ENCODE results near the gene CRTAC1. TPM values are rescaled to one million over a fixed set of nuclear protein-coding genes. Genes with fewer than 3 reads are reported as not detected.

The CRTAC1 gene
- total RNA-seq, 1 donor from 2014 or later, result 2.3 TPM

DNA sequence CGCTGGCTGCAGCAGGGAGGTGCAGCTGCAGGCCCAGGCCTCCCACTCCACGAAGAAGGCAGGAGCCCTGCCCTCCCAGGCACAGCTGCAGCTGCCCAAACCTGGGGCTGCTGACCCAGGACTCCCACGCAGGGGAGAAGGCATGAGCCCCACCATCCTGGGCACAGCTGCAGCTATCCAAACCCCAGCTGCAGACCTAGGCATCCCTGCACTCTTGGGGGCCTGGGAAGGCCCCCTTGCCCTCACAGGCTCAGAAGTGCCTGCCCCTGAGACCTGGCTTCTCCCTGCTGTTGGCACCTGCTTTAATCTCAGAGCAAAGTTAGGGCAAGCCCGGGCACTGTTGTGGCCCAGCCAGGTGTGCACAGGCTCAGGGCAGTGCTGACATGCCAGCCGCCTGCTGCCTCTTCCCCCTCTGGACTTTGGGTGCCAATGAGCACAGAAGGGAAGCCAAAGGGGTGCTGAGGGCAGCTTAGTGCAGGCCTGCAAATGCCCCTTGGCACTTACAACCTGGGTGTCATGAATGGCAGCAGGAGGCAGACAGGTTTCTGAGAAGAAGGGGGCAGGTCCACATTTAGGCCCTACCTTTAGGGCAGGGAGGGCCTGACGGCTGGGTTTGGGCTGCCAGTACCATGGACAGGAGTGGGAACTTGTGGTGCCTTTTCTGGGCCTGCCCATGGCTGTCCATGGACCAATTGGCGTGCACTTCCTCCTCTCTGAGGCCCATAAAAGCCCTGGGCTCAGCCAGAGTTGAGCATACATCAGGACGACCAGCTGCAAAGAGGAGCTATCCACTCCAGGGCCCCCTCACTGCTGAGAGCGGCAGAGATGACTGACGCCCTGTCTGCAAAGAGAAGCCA, 31.1 kb downstream of the CRTAC1 start:
- intact Hi-C loops (cut with micrococcal nuclease), result no loop called here
- no peak overlapping the region for H3K27ac ChIP-seq (replicated peaks)
- no peaks in the 10 kb centered on the region for H3K4me1 ChIP-seq
- H3K27me3 ChIP-seq (ENCODE audit: low read depth), result peaks cover 21% of the 10 kb centered on the region
- peaks cover 15% of the 10 kb centered on the region for H3K9me3 ChIP-seq (replicated peaks)
- TF ChIP-seq, protein P1, sequence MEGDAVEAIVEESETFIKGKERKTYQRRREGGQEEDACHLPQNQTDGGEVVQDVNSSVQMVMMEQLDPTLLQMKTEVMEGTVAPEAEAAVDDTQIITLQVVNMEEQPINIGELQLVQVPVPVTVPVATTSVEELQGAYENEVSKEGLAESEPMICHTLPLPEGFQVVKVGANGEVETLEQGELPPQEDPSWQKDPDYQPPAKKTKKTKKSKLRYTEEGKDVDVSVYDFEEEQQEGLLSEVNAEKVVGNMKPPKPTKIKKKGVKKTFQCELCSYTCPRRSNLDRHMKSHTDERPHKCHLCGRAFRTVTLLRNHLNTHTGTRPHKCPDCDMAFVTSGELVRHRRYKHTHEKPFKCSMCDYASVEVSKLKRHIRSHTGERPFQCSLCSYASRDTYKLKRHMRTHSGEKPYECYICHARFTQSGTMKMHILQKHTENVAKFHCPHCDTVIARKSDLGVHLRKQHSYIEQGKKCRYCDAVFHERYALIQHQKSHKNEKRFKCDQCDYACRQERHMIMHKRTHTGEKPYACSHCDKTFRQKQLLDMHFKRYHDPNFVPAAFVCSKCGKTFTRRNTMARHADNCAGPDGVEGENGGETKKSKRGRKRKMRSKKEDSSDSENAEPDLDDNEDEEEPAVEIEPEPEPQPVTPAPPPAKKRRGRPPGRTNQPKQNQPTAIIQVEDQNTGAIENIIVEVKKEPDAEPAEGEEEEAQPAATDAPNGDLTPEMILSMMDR (IDR thresholded peaks at IDR 0.05; ENCODE audit: borderline replicate concordance), result no peak
- no peak for DNase-seq
- H3K36me3 ChIP-seq, result no peaks in the 10 kb centered on the region
- no peak overlapping the region for H3K4me3 ChIP-seq

DNA sequence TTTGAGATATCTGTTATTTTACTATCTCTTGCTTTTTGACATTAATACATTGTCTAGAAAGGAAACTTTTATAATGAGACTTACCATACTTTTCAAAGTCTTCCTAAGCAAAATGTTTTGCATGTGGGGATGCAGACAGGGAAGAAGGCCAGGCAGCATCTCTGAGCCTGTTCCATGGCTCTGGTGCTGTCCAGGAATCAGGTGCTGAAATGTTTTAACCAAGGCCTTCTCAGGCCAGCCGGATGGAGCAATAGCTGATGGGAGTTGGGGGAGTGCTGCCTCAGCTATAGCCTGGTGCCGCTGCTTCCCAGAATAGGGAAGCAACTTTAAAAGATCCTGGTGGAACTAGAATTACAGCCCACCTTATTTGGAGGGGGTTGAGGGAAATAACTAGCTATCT, 38.5 kb downstream of the CRTAC1 start:
- H3K27me3 ChIP-seq (ENCODE audit: low read depth), result peaks cover 34% of the 10 kb centered on the region
- DNase-seq, result no peak
- no peak overlapping the region for H3K27ac ChIP-seq (replicated peaks)
- H3K9me3 ChIP-seq (replicated peaks), result no peaks in the 10 kb centered on the region
- H3K4me3 ChIP-seq, result no peak overlapping the region
- intact Hi-C loops (cut with micrococcal nuclease), result no loop called here
- no peaks in the 10 kb centered on the region for H3K36me3 ChIP-seq
- TF ChIP-seq, protein P1 (IDR thresholded peaks at IDR 0.05; ENCODE audit: borderline replicate concordance), result no peak
- H3K4me1 ChIP-seq, result no peaks in the 10 kb centered on the region

DNA sequence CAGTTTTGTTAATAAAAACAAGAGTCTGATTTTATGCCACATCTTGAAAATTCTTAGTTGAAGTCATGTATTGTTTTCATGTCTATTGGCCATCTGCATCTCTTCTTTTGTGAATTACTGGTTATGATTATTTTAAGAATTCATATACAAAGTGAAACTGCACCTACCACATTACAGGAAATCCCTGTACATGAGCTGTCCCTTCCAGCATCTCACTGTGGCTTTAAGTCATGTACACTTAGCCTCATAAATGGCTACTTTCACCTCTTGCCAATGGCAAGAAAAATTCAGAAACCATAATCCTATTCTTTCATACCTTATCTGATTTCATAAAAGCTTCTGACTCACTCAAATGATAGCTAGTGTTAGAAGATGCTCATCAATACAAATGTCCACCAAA, 48.6 kb downstream of the CRTAC1 start:
- TF ChIP-seq, protein P1 (IDR thresholded peaks at IDR 0.05; ENCODE audit: borderline replicate concordance), result no peak
- H3K36me3 ChIP-seq, result no peaks in the 10 kb centered on the region
- peaks cover 72% of the 10 kb centered on the region for H3K27me3 ChIP-seq (ENCODE audit: low read depth)
- no peak overlapping the region for H3K27ac ChIP-seq (replicated peaks)
- H3K9me3 ChIP-seq (replicated peaks), result no peaks in the 10 kb centered on the region
- DNase-seq, result no peak
- H3K4me1 ChIP-seq, result no peaks in the 10 kb centered on the region
- intact Hi-C loops (cut with micrococcal nuclease), result no loop called here
- H3K4me3 ChIP-seq, result no peak overlapping the region

GRCh38 chr10:97977673-97978072, 52.7 kb downstream of the CRTAC1 start:
- H3K4me1 ChIP-seq, result no peaks in the 10 kb centered on the region
- peaks cover 100% of the 10 kb centered on the region for H3K27me3 ChIP-seq (ENCODE audit: low read depth)
- DNase-seq, result no peak
- TF ChIP-seq, protein P1 (IDR thresholded peaks at IDR 0.05; ENCODE audit: borderline replicate concordance), result no peak
- no peaks in the 10 kb centered on the region for H3K9me3 ChIP-seq (replicated peaks)
- no peak overlapping the region for H3K27ac ChIP-seq (replicated peaks)
- H3K4me3 ChIP-seq, result no peak overlapping the region
- no peaks in the 10 kb centered on the region for H3K36me3 ChIP-seq
- intact Hi-C loops (cut with micrococcal nuclease), result no loop called here

GRCh38 chr10:97975598-97975997, 54.8 kb downstream of the CRTAC1 start:
- Histone ChIP-seq H3K36me3 (no peaks in the 10 kb centered on the region), H3K4me3 (no peak overlapping the region), H3K27ac (replicated peaks) (no peak overlapping the region), H3K9me3 (replicated peaks) (no peaks in the 10 kb centered on the region), H3K4me1 (no peaks in the 10 kb centered on the region), H3K27me3 (ENCODE audit: low read depth) (peaks cover 100% of the 10 kb centered on the region)
- no peak for DNase-seq
- TF ChIP-seq, protein P1 (IDR thresholded peaks at IDR 0.05; ENCODE audit: borderline replicate concordance), result no peak
- intact Hi-C loops (cut with micrococcal nuclease), result no loop called here
